RPMI7951 (cell line): ENCODE measurements around the gene MACF1. TPM values are rescaled to one million over a fixed set of nuclear protein-coding genes. Genes with fewer than 3 reads are reported as not detected.
"Not testable (repeated sequence)": the region's sequence is repeated elsewhere in the genome, so short reads cannot be mapped to it uniquely, and the experiment has no call there.

ENCODE experiments used
- DNase-seq: peaks from one replicate; pipeline ENCODE4 v3.0.0-alpha.2; 2012; ENCODE audit warnings: low read depth
- total RNA-seq: library from RNA; depleted of rRNA; stranded (reverse); fragments of >200 nt; shearing (Covaris generic); gene quantifications from 2 replicates; pipeline ENCODE4 v1.2.3, GENCODE V29; 2014

Gene MACF1
- total RNA-seq, 1 experiment from 2014 or later: 88.4 TPM

DNA sequence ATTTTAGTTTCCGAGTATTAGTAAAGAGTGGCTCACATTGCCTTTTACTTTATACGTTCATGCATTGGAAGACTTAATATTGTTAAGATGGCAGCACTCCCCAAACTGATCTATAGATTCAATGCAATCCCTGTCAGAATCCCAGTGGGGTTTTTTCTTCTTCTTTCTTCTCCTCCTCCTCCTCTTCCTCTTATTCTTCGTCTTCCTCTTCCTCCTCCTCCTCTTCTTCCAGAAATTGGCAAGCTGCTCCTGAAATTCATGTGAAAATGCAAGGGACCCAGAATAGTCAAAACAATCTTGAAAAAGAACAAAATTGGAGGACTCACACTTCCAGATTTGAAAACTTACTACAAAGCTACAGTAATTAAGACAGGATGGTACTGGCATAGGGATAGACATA lies 23.2 kb upstream of the MACF1 start:
- no peak for DNase-seq

DNA sequence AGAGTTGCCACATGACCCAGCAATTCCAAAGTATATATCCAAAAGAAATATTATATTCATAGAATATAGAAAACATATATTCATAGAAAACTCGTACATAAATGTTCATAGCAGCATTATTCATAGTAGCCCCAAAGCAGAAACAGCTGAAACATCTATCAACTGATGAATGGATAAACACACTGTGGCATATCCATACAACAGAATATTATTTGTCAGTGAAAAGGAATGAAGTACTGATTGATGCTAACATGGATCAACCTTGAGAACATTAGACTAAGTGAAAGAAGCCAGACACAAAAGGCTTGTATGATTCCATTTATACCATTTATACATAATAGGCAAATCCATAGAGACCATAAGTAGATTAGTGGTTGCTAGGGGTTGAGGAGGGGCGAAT lies 21.7 kb upstream of the MACF1 start:
- DNase-seq: no peak

DNA sequence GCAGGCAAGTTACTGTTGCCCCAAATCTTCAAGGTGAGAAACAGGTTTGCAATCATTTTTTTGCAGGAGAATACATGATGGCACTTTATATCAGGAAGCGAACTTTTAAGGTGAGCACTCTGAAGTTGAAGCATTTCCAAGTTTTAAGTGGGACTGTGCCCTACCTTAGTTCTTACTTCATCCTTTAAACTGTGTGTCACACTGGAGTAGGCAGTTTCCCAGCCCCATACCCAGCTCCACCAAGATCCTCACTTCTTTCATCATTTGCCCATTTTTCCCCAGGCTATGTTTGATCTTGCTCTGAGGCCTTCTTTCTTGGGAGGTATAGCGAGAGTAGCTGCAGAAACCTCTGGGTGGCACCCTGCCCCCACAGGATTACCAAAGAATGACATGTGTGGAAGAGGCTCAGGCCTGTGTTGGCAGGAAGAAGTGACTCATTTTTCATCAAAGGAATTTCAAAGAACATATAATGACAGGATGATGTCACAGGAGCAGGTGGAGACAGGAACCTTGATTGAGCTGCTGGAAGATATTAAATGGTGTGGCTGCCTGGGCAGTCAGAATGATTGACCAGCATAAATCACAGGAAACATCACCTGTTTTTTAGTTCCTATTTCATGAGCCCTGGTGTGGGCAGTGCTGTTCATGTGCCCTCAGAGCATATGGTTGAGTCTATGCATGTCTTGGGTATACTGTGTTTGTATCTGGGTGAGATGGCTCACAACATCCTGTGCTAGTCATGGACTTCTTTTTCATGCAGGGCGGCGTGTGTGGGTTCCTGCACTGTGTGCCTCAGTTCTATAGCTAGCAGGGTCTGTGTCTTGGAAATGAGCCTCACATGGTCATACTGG lies 20.8 kb upstream of the MACF1 start:
- peak; percentile 94 for DNase-seq

DNA sequence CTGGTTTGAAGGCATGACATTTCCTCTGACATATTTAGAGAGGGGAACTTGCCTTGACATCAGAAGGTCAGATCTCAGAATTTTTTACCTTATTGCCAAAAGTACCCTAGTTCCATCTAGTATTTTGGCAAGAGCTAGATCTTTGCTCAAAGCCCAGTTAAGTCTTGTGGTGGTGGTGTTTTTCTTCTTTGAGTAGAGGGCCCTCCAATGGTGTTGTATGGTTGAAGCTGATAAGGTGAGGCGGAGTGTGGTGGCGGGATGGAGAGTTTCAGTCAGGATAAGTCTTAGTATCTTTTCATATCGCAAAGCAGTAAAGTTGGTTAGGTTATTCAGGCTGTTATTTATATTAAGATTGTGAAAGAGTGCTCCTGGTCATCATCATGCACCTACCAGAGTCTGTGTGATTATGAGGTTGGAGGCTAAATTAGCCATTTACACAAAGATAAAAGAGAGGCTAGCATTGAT lies 20.1 kb upstream of the MACF1 start:
- no peak for DNase-seq

DNA sequence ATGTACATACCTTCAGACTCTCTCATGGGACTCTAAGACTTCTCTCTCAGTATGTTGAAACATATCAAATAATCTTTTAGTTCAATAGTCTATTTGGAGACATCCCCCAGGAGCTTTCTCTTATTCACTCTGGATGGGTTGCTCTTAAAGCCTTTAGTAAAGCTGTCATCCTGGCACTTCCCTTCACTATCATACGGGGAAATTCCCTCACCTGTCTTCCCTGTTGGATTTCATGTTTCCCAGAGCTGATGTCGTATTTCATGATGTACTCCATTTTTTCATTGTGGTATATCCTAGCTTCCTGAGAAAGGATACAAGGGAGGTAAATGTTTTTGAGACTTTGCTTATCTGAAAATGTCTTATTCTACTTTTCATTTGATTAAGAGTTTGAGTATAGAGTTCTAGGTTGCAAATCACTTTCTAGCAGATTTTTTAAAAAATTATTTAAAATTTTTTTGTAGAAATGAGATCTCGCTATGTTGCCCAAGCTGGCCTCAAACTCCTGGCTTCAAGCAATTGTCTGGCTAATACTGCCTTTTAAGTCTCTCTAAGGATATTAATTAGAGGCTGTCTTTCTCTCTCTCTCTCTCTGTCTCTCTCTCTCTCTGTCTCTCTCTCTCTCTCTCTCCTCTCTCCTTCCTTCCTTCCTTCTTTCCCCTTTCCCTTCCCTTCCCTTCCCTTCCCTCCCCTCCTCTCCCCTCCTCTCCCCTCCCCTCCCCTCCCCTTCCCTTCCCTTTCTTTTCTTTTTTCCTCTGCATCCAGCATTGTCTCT lies 17.0 kb upstream of the MACF1 start:
- no peak for DNase-seq

DNA sequence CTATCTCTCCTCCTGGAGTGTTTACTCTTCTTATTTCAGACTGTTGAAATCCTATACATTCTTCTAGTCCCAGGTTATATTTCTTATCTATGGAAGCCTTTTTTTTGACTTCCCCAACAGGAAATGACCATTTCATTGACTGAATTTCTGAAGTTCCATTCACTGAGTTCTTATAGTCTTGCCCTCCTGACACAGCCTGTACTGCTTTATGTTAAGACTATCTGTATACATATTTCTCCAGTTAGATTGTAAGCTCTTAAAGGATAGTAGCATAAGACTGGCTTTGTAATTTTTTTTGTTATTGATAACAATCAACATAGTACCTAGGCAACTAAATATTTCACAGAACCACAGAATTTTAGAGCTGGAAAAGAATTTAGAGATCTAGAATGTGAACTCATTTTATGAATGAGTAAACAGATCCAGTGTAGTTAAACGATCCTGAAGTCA lies 14.9 kb upstream of the MACF1 start:
- DNase-seq: no peak

DNA sequence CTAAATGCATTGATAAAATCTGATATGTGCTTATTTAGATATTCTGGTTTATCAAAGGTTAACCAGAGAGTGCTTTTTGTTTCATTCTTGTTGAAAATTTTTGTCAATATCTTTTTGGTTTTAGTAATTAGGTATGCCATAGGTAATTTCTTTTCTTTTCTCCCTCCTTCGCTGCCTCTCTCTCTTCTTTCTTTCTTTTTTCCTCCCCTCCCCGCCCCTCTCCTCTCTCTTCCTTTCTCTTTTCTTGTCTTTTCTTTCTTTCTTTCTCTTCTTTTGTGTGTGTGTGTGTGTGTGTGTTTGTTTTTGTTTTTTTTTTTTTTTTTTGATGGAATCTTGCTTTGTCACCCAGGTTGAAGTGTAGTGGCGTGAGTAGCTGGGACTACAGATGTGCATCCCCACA lies 14.4 kb upstream of the MACF1 start:
- DNase-seq: no peak

DNA sequence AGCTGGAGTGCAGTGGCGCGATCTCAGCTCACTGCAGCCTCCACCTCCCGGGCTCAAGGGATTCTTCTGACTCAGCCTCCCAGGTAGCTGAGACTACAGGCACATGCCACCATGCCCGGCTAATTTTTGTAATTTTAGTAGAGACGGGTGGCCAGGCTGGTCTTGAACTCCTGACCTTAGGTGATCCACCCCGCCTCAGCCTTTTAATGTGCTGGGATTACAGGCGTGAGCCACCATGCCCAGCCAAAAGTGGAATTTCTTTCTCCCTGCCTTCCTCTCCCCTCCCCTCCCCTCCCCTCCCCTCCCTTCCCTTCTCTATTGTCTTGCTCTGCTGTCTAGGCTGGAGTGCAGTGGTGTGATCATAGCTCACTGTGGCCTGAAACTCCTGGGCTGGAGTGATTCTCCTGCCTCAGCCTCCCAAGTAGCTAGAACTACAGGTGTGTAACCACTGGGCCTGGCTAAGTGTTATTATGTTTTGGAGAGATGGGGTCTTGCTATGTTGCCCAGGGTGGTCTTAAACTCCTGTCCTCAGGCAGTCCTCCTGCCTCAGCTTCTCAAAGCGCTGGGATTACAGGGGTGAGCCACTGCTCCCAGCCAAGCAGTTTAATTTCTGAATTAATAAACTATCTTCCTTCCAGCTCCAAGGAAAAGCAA lies 10.0 kb upstream of the MACF1 start:
- no peak for DNase-seq

DNA sequence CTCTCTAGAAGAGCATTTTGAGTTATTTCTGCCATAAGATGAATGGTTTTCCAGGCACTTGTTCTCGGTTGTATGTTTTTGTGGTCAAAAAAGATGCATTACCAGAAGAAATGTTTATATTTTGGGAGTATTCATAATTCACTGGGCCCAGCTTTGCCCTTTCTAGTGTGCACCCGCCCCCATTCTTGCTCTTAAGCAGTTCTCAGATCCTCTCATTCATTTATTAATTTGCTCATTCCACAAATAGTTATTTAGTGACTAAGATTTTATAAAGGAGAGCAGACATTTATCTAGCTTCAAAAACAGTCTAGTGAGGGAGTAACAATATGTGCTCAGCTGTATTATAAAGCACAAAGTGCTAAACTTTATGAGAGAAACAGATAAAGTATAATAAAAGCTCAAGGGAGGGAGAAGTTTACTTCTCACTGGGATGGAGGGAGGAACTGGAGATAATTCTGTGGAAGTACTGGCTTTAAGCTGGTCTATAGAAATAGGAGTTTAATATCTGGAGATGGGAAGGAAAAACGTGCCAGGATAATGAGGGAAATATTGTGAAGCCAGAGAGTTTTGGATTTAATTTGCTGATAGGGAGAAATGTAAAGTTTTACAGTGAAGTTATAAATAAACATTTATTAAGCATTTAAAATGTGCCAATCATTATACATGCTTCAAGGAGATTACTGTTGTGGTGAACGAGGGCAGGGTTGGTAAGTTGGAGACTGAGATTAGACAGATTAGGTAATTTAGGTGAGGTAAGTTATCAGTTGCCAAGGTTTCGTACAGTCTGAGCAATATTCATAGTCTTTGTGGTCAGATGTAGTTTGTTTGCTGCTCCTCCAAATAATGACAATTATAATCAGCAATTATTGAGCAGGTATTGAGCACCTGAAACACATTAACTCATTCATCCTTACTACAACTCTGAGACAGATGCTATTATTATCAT lies 9.1 kb upstream of the MACF1 start:
- DNase-seq: no peak

DNA sequence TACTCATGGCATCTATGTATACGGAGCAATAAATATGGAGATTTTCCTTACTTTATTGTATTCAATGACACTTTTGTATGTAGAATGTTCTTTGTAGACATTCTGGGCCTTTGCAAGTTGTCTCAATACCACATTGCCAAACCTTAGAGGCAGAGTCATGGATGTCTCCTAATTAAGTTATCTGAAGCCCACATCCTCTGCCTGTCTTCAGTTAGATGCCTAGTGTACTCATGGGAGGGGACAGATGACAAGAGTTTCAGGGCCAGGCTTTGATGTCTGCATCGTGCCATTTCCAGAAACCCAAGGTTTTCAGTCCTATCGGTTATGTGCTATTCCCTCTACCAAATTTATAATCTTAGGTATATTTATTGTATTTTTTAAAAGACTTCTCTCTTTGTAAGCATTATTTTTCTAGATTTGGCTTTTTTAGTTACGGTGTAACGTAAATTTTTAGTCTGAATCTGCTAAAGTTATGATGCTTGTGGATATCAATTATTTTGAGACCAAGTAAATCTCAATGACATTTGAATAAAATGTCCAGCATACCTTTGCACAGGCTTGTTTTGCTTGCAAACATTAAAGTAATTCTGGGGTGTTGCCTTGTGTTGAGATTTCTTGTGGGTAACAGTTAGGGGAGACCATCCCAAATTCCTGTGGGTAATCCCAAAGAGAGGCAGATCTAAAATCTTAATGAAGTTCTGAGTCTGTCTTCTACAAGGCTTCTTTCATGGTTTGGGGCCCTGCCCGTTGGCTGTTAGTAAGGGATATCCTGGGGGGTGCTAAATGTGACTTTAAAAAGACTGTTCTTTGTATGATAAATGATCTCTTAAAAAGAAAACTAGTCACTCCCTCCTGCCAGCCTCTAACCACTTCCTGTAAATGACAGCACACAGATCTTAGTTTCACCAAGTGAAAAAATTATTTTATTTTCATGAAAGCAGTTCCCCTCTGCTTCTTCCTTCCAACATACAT lies 8.0 kb upstream of the MACF1 start:
- DNase-seq: peak; percentile 82

DNA sequence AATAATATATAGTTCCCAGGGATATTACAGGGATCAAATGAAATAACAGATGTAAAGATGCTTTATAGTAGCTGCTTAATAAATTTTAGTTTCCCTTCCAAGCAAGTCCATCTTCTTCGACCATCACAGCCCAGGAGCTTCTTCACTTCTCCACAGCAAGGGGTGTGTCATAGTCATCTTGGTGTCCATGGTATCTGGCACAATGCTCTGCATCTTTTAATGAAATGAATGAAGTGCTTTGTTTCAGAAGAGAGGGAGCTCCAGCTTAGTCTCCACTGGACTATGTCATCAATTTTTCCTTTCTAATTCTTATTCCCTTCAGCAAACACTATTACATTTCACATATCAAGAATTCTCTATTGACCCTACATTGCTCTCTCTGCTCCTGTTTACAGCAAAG lies 4.9 kb upstream of the MACF1 start:
- no peak for DNase-seq

DNA sequence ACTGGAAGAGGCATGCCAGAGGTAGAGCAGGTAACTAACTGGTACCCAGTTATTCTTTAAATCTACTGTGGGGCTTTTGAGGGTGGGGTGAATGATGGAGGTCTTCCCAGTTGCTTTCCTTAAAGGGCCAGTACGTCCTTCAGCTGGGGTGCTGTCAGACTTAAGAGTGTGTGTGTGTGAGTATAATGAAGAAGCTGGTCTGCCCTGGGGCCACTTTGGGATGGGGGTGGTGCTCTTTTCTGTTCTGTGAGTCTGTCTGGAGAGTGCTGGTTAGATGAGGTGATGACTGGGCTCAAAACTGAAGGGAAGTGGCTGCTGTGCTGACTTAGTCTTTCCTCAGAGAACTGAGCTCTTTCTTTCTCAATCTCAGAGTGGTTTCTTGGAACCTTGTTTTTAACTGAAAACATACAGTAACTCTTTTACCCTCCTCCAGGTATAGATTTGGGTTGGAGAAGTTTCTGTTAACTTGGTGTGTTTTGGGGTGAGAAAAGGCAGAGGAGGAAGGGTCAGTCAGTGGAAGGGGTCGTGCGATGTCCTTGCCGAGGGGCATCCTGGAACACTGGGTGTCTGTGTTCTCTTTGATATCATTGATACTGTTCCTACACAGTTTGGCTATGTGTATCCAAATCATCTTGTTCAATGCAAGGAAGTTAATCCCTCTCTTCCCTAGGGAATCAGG lies 746 bp downstream of the MACF1 start:
- DNase-seq: peak; percentile 93

DNA sequence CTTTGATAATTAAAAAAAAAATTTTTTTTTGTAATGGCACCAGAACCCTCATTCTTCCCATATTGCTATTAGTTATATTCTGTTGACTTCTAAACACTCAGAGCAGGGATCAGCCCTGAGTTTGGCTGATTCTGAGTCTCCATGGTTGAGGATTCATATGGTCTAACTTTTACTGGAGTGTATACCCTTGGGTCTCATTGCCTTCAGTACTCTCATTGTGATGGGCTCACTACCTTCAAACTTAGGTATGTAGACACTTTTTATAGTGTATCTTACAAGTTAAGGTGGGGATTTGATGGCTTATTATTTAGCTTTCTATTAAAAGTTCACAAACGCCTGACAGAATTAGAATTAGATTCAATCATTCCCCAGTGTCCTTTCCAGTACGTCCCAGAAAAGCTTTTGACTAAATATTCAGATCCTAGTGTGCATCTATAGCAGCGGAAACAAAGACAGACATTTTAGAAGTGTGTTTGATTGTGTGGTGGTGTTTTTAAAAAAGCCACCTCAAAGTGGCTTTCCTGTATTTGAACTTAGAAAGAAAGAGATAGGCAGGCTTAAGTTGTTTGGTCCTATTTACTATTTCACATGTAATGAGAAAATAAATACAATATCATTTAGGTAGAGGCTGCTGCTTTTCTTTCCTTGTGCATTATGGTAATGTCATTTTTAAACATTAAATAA lies 1.4 kb downstream of the MACF1 start:
- no peak for DNase-seq

DNA sequence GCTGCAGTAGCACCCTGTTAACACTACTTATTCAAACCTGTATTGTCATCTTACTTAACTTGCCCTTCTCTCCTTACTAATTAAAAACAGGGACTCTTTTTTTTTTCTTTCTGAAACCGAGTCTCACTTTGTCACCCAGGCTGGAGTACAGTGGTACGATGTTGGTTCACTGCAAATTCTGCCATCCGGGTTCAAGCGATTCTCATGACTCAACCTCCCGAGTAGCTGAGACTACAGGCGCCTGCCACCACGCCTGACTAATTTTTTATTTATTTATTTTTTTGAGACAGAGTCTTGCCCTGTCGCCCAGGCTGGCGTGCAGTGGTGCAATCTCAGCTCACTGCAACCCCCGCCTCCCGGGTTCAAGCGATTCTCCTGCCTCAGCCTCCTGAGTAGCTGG lies 3.9 kb downstream of the MACF1 start:
- DNase-seq: not testable (repeated sequence)

DNA sequence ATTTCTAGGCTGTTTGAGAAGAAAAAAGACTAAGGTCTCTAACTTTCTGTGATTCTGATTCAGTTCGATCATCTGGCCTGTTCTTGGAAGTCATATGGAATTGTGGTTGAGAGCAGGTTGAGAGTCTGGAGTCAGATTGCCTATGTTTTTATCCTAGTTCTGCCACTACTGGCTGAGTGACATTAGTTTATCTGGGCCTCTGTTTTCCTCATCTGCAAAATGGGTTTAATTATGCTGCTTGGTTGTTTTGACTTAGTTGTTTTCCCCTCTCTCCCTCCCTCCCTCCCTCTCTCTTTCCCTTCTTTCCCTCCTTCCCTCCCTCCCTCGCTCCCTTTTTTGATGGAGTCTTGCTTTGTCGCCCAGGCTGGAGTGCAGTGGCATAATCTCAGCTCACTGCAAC lies 6.2 kb downstream of the MACF1 start:
- DNase-seq: no peak

DNA sequence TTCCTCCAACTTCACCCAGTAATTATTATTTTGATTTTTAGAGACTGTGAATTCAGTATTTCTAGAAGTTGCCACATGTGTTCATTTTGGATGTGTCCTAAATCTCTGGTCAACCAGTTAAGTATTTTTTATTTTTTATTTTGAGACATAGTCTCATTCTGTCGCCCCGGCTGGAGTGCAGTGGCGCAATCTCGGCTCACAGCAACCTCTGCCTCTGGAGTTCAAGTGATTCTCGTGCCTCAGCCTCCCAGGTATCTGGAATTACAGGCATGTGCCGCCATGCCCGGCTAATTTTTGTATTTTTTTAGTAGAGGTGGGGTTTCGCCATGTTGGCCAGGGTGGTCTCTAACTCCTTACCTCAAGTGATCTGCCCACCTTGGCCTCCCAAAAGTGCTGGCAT lies 8.0 kb downstream of the MACF1 start:
- no peak for DNase-seq

DNA sequence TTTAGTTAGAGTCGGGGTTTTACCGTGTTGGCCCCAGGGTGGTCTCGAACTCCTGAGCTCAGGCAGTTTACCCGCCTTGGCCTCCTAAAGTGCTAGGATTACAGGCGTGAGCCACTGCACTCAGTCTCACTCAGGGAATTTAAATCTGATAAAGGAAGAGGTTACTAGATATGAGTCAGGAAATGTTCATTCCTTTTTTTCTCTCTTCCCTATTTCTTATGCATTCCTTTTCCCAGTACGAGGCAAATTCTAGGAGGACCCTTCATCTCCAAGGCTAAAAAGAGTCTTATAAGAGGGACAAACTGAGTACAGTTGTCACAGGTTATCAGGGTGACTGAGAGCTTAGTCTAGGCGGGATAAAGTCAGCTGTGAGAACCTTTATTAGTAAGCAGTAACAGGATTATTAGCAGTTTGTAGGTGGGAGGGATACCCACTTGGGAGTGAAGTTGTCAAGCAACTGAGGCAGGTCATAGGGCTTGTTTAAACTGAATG lies 9.1 kb downstream of the MACF1 start:
- DNase-seq: peak; percentile 64

DNA sequence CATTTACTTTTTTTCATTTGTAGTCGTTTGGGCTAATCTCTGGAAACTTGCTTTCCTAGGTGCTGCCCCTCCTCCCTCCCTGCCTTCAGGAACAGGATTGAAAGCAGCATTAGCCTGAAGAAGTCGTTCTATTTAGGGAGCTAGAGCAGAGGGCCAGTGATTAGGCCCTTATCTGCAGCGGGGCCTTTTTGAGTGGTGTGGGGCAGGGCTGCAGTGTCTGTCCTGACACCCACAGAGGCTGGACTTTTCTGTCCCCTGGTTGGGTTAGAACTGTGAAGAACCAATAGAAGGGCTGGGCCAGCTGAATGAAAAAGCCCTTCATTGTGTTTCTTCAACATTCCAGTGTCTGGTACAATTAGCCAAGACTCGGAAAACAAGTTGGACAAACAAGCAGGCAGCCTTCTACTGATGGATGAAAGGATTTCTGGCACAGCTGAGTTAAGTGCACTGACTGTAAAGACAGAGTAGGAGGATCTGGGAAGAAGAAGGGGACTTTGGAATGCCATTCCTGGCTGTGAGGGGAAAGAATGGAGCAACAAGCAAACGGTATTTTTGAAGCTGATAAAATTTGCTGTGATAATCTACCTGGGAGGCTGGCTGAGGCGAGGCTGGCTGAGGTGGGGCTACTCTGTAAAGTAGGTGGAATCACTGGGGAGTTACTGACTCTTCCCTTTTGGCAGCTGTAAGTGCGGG lies 9.7 kb downstream of the MACF1 start:
- DNase-seq: peak; percentile 36
